Posterior cingulate gyrus (tissue), 11 donors: ENCODE results near the gene ADRB1.

ENCODE experiments used
- DNase-seq, 10 donors: peaks; one replicate each; pipeline versions ENCODE4 v3.0.0 to v3.0.0-alpha.2; 2020 to 2021; ENCODE audit warnings: mixed read lengths in 3 of 10
- intact Hi-C: fragments of 100-400 bp; cut with DNase I; formaldehyde crosslinking; loops from one replicate; pipeline ENCODE4 v1.15.1; 2023

ADRB1 gene

DNA sequence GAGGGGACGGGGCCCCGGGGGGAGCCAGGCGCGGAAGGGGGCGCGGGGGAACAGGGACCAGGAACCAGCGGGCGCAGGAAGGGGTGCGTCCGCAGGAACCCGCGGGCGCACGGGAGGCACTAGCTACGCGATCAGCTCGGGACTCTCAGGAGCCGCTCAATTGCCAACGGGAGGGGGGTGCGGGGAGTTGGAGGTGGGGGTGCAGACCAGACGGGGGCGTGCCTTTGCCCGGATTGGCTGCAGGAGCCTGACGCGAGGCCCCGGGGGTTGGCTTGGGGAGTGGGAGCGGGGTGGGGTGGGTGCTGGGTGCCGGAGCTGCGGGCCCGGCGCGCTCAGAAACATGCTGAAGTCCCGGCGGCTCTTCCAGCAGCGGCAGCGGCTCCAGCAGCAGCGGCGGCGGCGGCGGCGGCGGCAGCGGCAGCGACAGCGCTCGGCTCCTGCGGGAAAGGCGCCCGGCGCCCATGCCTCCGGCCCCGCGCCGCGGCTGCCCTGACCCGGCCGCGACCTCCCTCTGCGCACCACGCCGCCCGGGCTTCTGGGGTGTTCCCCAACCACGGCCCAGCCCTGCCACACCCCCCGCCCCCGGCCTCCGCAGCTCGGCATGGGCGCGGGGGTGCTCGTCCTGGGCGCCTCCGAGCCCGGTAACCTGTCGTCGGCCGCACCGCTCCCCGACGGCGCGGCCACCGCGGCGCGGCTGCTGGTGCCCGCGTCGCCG, at the start of gene ADRB1:
Gene ADRB1 (plus strand): TSS at position 335 of the 715 bp plus-strand sequence. CDS start 267 bp downstream, at position 602.
- peak; percentile 74 to 99 (median 92) for DNase-seq
- intact Hi-C loops = no loop called here

DNA sequence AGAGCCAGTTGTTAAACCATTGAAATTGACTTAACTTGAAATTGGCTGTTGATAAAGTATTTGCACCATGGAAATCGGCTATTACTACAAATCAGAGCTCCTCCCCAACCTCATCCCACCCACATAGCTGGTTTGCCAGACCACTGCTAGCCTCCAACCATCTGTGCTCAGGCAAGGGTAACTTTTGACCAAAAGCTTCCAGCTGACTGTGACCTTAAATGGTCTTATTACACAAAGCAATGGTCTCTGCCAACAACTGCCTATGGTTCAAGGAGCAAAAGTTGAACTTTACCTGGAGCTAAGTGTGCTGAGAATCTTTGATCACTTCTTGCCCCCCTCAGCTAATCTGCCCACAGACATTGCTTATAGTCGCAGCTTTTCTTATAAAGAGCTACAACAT, 48.5 kb upstream of the ADRB1 start:
- DNase-seq = no peak
- intact Hi-C loops = no loop called here

DNA sequence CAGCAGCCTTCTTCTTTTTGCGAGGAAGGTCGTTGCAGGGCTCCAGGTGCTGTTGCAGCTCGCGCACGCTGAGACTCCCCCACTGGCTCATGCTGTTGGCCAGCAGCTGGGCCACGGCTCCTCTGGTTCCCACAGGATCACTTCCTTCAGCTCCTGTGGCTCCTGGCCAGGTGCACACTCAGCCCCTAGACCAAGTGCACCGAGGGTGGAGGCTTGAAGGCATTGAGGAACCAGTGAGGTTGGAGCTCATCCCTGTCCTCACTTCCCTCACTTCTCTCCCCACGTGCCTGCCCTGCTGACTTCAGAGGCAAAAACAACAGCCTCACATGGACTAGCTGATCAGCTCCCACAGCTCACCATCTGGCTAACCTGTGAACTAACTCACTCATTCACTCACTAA, 46.2 kb upstream of the ADRB1 start:
- intact Hi-C loops = no loop called here
- peak in 1 of 10 donors; percentile 61 for DNase-seq

DNA sequence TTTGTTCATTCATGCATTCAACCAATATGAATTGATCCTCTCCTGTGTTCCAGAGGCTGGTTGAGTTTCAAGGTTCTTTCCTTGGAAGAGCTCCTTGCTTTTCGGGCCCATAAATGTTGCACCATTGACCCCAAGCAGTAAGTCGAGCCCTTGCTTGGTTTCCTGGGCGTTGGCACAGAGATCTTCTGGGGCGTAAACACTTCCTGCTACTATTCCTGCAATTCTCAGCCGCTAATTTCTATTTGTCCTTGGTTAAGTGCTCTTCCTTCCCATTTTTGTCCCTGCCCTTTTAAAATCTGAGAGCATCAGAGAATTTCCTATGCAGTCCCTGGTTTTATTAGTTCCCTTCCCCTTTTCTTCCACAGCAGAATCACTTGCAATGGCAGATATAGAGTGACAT, 44.1 kb upstream of the ADRB1 start:
- DNase-seq = no peak
- intact Hi-C loops = no loop called here

DNA sequence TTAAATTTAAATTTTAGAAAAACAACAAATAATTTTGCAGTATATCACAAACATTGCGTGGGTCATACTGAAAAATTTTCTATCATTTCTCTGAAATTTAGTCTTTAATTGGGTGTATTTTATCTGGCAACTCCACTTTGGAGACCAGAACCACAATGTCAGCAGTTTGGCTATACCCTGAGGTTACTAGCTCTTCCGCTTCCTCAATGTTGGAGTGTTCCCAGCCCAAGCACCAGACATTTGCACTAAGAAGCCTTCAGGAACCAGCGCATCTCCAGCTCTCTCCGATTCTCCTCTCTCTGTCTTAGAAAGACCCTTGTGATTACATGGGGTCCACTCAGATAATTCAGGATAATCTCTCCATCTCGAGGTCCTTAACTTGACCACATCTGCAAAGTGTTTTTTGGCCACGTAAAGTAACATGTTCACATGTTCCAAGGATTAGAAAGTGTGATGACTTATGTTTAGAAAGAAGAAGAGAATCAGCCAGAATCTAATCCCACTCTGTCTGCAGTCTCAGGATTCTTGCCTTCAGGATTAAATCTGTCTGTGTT, 43.1 kb upstream of the ADRB1 start:
- intact Hi-C loops = no loop called here
- DNase-seq = no peak

DNA sequence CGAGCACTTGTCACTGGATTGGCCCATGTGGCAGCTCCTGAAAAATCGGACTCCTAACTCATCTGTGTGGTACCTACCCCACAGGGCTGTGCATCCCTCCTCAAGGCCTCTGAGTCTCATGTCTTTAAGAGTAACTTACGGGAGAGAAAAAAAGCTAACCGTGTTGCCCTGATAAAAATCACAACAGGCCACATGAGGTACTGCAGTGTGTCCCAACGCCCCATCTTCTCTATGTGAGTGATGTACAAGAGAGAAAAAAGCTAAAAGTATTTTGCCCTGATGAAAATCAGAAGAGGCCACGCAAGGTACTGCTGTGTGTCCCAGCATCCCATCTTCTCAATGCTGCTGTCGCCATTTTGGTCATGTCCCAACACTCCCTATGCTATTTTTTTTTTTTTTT, 41.2 kb upstream of the ADRB1 start:
- intact Hi-C loops = no loop called here
- no peak for DNase-seq

DNA sequence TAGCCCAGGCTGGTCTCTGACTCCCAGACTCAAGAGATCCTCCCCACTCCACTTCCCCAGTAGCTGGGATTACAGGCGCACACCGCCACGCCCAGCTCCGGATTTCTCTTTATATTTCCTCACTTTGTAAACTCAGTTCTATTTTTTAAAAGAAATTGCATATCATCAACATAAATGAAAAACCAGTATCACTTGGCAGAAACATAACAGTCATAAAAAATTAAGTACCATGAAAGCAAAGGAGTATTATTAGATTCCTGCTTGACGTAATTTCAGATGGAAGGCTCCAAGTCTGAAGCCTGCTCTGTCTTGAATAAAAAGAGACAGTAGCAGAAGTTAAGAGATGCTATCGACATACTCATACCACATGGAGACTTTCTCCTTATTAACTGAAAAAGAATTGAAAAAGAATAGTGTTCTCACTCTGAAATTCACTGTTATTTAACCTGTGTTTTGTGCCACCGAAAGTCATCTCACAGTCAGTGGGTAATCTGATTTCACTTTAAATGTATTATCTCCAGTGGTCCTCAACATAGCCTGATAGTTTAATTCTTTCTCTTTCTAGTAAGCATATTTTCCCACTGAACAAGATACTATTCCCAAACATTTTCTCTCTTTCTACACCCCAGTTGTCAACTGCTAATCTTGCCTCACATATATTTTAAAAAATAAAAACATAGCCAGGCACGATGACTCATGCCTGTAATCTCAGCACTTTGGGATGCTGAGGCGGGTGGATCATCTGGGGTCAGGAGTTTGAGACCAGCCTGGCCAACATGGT, 40.3 kb upstream of the ADRB1 start:
- intact Hi-C loops = no loop called here
- no peak for DNase-seq

DNA sequence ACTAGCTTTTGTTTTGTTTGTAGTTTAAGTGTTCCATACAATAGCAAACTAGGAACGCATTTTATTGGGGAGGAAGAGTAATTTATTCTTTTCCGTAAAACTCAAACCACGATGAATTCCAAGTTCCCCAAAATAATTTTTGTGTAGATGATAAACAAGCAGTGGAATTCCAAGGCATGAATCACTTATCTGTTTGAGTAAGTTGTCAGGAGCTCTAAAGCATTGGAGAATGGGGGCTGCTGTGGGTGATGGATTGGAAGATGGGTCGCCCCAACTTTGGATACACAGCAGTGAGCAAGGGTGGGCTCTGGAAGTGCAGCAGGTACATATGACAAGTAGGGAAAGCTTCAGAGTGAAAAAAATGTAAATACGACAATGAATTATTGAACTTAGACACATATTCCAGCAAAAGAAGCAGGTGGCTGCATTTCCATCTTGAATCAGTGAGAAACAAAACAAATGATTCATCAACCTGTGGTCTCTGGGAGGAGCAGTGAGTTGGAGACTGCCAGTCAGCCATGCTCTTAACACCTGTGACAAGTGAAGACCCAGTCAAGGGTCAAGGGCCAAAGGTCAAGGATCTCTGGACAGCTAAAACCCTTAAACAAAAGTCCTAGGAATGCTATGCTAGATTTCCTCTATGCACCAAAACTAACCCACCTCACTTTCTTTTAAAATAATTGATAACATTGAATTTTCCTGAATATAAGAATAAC, 34.2 kb upstream of the ADRB1 start:
- intact Hi-C loops = no loop called here
- no peak for DNase-seq

DNA sequence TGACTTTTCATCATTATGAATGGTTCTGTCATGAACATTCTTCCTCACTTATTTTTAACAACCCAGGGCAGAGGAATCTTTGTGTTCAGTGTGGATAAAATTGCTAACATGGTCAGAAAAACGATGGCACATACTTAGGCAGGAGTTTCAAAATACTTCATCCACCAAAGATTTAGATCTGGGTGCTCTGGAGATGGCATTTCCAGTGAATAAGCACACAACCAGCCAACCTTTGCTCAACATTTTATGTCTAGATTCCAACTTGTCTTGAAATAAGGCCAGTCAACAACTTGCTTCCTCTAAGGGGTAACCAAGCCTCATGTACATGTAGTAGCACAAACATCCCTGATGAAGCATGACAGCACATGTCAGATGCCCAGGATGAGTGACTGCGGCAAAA, 33.4 kb upstream of the ADRB1 start:
- intact Hi-C loops = no loop called here
- no peak for DNase-seq

DNA sequence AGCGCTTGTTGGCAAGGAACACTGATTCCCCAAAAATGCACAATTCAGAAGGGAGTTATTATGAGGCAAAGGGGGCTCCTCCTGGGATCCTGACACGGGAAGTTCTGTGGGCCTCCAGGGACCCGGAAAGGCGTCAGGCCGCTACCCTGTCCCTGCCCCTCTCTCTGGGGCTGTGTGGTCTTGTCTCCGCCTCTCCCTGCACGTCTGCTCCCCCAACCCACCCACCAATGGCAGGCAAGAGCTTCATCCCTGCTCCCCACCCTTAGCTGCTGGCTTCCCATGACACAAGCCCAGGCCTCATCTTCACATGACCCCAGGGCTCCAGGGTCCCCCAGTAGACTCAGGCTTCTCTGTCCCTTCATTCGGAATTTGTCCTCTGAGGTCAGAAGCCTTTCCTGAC, 31.0 kb upstream of the ADRB1 start:
- intact Hi-C loops = no loop called here
- DNase-seq = no peak

DNA sequence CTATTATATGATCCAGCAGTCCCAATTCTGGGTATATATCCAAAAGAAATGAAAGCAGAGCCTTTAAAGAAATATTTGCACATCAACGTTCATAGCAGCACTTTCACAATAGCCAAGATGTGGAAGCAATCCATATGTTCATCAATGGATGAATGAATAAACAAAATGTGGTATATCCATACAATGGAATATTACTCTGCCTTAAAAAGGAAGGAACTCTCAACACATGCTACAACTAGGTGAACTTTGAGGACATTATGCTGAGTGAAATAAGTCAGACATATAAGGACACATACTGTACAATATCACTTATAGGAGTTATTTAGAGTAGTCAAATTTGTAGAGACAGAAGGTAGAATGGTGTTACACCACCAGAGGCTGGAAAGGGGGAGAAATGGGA, 28.0 kb upstream of the ADRB1 start:
- DNase-seq = no peak
- intact Hi-C loops = no loop called here

DNA sequence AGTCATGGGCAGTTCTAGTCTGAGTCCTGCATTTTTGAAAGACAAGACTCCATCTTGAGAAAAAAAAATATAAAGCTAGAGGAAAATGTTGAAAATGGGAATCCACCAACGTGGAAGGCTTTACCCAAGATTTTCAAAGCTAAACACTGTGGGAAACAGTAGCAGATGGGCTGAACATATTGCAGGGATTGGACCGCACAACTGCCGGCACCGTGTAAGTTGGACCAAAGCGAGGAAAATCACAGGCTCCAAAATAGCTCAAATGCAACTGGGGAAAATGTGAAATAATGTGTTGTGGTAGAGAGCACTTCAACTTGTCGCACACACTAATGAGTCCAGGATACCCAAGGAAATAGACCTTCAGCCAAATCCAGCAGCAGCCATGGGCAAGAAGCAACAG, 26.4 kb upstream of the ADRB1 start:
- DNase-seq = peak in 3 of 10 donors; percentile 25 to 69 (median 31)
- intact Hi-C loops = no loop called here

DNA sequence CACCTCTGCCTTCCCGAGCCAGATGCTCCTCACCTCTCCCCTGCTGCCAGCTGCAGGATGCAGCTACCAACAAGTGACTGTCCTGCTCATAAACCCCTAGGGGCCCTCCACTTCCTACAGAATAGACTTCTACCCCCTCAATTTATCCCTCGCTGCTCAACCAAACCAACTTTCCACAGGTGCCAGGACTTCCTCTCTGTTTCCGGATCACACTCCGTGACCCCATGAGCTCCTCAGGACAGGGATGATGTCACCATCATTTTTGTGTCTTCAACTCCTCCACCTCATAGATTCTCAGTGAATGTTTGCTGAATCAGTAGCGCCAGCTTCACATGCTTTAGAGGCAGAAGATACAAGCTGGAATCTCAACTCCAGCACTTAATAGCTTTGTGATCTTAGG, 25.8 kb upstream of the ADRB1 start:
- intact Hi-C loops = no loop called here
- DNase-seq = no peak

DNA sequence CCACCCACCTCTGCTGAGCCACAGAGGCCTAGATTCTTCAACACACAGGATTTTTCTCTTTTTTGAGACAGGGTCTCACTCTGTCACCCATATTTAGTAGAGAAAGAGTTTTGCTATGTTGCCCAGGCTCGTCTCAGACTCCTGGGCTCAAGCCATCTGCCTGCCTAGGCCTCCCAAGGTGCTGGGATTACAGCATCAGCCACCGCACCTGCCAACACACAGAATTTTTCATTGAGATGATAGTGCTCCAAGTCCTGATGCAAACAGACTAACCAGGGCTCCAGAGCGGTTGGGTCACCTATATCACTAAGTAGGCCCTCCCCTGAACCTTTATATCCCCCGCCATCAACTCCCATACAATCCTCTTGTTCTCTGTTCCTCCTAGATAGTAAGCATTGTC, 24.4 kb upstream of the ADRB1 start:
- intact Hi-C loops = no loop called here
- DNase-seq = no peak

DNA sequence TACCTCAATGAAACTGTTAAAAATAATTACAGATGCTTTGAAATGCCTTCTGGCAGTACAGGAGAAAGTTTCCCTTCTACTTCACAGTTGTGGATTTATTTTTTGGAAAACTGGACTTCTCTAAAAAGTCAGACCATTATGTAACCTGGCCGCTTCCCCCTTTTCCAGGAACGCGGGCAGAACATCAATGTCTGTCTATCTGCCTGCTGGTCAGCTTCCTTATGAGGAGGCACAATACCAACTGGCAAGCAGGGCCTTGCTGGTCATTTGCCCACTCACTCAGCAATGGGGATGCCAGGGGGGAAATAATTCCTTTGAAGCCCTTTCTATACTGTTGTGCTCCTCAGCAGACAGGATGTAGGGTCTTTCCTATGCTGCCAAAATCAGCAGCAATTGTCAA, 22.5 kb upstream of the ADRB1 start:
- peak in 2 of 10 donors; percentile 33 to 85 for DNase-seq
- intact Hi-C loops = no loop called here

DNA sequence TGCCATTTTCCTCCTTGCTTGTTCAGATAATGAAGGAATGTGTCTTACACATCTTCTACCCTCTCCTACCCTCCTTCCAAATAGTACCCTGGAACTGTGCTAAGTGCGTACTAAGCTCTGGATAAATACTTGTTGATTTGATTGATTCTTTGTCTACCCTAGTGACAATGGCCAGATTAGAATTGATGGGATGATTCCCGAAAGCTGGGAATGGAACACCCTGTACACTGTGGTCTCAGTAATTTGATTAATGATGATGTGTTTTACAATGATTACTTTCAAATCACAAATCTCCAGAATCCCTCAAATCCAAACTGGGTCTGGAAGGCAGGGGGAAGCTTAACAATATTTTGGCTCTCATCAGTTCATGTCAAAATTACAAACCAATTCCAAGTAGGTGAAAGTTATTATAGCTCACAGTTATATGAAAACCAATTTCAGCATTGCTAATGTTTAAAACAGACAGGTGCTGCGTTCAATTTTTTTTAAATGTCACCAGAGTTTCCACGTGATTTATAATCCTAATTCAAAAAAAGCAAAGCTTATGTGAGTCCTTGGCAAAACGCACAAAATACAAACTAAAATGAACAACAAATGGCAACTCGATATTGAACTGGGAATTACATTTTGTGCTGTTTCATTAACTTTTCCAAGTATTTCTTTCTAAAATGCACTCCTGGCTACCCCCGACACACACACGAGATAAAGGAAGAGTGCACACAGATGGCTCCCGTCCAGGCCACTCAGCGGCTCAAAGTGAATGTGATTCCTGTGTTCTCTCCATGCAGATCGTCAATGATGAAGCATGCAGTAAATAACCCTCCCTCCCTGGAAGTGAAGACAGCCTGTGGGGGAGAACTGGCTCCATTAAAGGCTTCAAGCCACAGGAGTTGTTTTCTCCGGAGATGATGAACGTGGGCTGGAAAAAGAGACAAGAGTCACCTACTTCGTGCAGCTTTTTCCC, 21.7 kb upstream of the ADRB1 start:
- DNase-seq = no peak
- intact Hi-C loops = no loop called here

DNA sequence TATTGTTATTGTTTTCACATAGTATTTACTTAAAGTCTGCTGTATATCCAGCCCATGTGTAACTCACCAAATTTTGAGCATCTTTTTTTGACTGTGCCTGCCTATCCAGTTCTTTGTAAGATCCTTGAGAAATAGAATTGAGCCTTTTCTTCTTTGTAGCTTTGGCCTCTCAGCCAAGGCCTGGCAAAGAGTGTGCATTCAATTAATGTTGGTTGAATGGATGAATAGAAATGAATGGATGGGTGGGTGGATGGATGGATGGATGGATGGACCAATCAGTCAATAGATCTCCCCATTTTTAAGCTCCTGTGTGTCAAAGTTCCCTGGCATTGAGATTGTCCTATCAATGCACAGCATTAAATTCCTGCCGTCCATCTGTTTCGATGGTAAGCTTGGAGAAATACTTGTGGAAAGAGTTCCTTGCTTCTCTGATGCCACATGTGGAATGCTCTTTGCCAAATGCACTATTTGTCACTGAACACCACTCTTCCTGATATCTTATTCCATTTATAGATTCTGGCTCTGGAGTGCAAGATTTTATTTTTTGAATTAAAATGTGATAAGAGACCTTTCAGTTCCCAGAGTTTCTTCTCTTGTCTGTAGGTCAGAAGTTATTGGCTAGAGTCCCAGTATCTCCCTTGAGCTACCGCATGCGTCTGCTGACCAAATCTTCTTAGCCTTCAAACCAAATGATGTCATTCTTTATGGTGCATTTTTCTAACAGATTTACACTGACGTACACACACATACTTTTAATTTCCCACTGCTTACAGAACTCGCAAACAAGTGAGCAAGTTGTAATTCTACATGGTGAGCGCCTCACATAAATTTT, 20.7 kb upstream of the ADRB1 start:
- intact Hi-C loops = no loop called here
- no peak for DNase-seq

DNA sequence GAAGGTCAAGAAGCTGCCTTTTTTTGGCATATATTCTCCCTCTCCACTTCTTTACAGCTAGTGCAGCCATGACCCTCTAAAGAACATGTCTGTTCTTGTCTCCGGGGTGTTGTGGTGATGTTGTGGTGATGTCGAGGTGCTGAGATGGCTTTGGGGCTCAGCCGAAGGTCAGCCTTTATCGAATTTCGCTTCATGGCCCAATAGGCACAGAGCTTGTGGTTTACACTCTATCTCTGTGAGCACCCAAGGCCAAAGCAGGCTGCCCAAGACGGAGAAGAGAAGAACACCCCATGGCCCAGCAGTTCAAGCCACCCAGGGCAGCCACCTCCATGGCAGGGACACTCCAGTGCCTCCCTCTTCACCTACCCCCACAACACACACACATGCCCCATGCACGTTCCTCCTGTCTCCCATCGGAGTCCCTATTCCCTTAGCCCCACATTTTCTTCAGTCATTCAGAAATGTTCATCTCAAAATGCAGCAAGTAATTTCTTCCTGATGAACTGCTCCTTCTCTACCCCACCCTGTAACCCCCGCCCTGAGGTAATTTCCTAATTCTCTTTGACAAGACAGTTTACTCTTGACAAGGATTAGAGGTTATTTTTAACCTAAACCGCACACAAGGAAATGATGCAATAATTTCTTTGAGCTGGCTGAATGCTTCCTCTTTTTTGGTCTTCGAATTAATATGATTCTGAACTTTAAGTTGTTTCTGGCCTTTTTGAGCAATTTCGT, 18.6 kb upstream of the ADRB1 start:
- intact Hi-C loops = no loop called here
- no peak for DNase-seq
